ENCODE data around the gene BCL2L2.

GRCh38 chr14:23285530-23286019 is 21.1 kb upstream of the BCL2L2 start:
- TF ChIP-seq CTCF (conservative IDR thresholded peaks at IDR 0.05 in 1 of 2, IDR thresholded peaks at IDR 0.05 in 1 of 2; ENCODE audit: low read depth in 1 of 2, low read length in 2 of 2) (no peak), EZH2 (IDR thresholded peaks at IDR 0.05; ENCODE audit: low read length, missing control alignments) (no peak)
